NB4 (cell line): ENCODE data around the gene EIF4G3.

Source experiments
- CTCF ChIP-seq: IDR thresholded peaks from one replicate; pipeline ENCODE4 v1.5.1; 2012; ENCODE audit warnings: low read depth, low read length
- MAX ChIP-seq: IDR thresholded peaks from 2 replicates; pipeline ENCODE4 v1.6.1; 2011; ENCODE audit warnings: low read depth, low read length
- MYC ChIP-seq: IDR thresholded peaks from 2 replicates; pipeline ENCODE4 v1.6.1; 2011; ENCODE audit warnings: low read depth, low read length
- POLR2A ChIP-seq: IDR thresholded peaks from 2 replicates; pipeline ENCODE4 v1.6.1; 2011; ENCODE audit warnings: mild to moderate bottlenecking; ENCODE audit not compliant: insufficient read length; ENCODE audit errors: extremely low read depth

- TF ChIP-seq POLR2A (no peak), CTCF (no peak), MAX (no peak), MYC (no peak)
Measured at GRCh38 chr1:20996554-20996953, 180.1 kb downstream of the EIF4G3 start.
